ENCODE measurements around the gene HDAC4.

The HDAC4 gene

DNA sequence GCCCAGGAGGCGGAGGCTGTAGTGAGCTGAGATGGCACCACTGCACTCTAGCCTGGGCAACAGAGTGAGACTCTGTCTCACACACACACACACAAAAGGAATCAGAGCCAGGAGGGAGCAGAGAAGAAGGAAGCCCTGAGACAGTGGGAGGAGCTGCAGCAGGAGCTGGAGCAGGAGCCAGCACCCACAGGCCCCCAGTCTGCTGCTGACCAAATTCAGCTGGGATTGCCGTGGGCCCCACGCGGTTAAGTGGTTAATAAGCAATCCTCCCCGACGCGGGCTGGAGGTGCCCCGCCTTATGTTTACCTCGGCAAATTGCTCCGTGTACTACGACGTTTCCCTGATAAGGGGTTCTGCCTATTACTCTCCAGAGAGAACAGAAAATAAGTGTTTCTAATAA is 287.6 kb downstream of the HDAC4 start:
- TF ChIP-seq EZH2phosphoT487 (IDR thresholded peaks at IDR 0.05; ENCODE audit: borderline replicate concordance): no peak
- TF ChIP-seq, protein P1, sequence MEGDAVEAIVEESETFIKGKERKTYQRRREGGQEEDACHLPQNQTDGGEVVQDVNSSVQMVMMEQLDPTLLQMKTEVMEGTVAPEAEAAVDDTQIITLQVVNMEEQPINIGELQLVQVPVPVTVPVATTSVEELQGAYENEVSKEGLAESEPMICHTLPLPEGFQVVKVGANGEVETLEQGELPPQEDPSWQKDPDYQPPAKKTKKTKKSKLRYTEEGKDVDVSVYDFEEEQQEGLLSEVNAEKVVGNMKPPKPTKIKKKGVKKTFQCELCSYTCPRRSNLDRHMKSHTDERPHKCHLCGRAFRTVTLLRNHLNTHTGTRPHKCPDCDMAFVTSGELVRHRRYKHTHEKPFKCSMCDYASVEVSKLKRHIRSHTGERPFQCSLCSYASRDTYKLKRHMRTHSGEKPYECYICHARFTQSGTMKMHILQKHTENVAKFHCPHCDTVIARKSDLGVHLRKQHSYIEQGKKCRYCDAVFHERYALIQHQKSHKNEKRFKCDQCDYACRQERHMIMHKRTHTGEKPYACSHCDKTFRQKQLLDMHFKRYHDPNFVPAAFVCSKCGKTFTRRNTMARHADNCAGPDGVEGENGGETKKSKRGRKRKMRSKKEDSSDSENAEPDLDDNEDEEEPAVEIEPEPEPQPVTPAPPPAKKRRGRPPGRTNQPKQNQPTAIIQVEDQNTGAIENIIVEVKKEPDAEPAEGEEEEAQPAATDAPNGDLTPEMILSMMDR (conservative IDR thresholded peaks at IDR 0.05; ENCODE audit: low read length): no peak
- Histone ChIP-seq H3K79me2 (ENCODE audit: insufficient read depth, low read length) (no peaks in the 10 kb centered on the region), H3K36me3 (ENCODE audit: insufficient read depth, low read length) (no peaks in the 10 kb centered on the region), H3K9ac (ENCODE audit: low read depth, low read length, poor library complexity, severe bottlenecking) (no peak overlapping the region), H4K20me1 (ENCODE audit: insufficient read depth, low read length, poor library complexity, severe bottlenecking) (no peaks in the 10 kb centered on the region), H3K27me3 (ENCODE audit: insufficient read depth, low read length, poor library complexity, severe bottlenecking) (no peaks in the 10 kb centered on the region), H3K9me3 (ENCODE audit: insufficient read depth, low read depth, low read length) (no peaks in the 10 kb centered on the region), H3F3A (ENCODE audit: low read depth) (no peaks in the 10 kb centered on the region), H3K4me2 (ENCODE audit: low read depth, low read length, poor library complexity, severe bottlenecking) (no peak overlapping the region), H2AFZ (ENCODE audit: low read length) (no peak overlapping the region), H3K4me1 (ENCODE audit: insufficient read depth, low read length, poor library complexity, severe bottlenecking) (peaks cover 5% of the 10 kb centered on the region), H3K4me3 (ENCODE audit: low read length, poor library complexity, severe bottlenecking) (no peak overlapping the region), H3K9me2 (replicated peaks; ENCODE audit: low read depth, low read length) (no peaks in the 10 kb centered on the region)

DNA sequence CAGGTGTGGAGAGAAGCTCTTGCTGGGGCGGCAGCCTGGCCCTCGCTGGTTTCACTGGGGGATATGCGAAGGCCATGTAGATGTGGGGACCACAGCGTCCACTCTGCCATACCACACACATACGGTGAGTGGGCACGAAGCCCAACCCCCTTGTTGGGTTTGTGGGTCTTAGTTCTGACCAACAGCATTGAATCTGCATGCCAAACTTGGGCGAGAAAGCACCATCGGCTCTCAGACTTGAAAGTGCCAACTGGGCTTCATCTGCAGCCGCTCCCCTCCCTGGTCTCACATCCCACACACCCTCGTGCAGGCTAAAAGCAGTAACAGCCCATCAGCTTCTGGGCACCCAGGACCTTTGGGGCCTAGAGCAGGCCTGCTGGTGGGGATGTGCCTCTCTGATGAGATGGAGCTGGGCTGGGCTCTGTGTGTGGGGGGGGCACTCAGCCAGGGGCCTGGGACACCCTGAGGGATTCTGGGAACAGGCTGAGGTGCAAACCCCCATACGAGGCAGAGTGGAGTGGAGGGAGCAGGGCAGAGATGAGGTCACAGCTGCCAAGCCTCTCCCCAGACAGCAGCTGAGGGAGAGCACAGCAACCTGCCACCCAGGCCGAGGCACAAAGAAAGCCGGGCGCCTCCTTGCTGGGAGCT is 288.6 kb downstream of the HDAC4 start:
- Histone ChIP-seq H3F3A (ENCODE audit: low read depth) (no peaks in the 10 kb centered on the region), H2AFZ (ENCODE audit: low read length) (no peak overlapping the region), H3K4me3 (ENCODE audit: low read length, poor library complexity, severe bottlenecking) (no peak overlapping the region), H3K27me3 (ENCODE audit: insufficient read depth, low read length, poor library complexity, severe bottlenecking) (no peaks in the 10 kb centered on the region), H3K9ac (ENCODE audit: low read depth, low read length, poor library complexity, severe bottlenecking) (no peak overlapping the region), H3K79me2 (ENCODE audit: insufficient read depth, low read length) (no peaks in the 10 kb centered on the region), H3K36me3 (ENCODE audit: insufficient read depth, low read length) (no peaks in the 10 kb centered on the region), H3K4me1 (ENCODE audit: insufficient read depth, low read length, poor library complexity, severe bottlenecking) (peaks cover 5% of the 10 kb centered on the region), H4K20me1 (ENCODE audit: insufficient read depth, low read length, poor library complexity, severe bottlenecking) (no peaks in the 10 kb centered on the region), H3K9me3 (ENCODE audit: insufficient read depth, low read depth, low read length) (no peaks in the 10 kb centered on the region), H3K9me2 (replicated peaks; ENCODE audit: low read depth, low read length) (no peaks in the 10 kb centered on the region), H3K4me2 (ENCODE audit: low read depth, low read length, poor library complexity, severe bottlenecking) (no peak overlapping the region)
- no peak for TF ChIP-seq EZH2phosphoT487 (IDR thresholded peaks at IDR 0.05; ENCODE audit: borderline replicate concordance)
- TF ChIP-seq, protein P1 (conservative IDR thresholded peaks at IDR 0.05; ENCODE audit: low read length): no peak

DNA sequence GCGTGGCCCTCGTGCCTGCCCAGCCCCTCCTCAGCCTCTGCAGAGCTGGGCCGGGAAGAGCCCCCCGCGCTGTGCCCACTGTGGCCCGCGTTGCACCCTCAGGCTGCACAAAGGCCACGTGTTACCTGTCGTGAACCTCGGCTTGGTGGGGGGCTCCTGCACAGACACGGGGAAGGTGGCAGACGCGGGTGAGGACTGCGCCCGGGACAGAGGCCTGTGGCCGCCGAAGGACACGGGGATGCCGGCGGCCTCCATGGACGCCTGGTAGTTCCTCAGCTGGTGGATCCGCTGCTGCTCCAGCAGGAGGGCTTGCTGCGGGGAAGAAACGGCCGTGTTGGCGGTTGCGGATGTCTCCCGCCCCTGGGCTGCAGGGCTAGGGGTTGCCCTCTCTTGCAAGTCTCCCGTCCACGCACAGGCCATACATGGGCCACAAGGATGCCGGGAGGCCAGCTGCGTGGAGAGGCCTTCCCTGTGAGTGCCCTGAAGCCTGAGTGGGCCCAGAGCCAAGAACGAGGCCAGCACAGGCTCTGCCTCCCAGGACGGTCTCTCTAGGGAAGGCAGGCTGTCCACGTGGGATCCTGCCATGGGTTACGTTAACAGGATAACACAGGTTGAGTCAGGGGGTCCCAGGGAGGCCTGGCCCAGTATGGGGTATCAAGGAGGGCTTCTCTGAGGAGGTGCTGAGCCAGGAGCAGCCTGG is 289.3 kb downstream of the HDAC4 start:
- no peak overlapping the region for H3K9ac ChIP-seq (ENCODE audit: low read depth, low read length, poor library complexity, severe bottlenecking)
- no peaks in the 10 kb centered on the region for H3K36me3 ChIP-seq (ENCODE audit: insufficient read depth, low read length)
- no peaks in the 10 kb centered on the region for H3K27me3 ChIP-seq (ENCODE audit: insufficient read depth, low read length, poor library complexity, severe bottlenecking)
- H3K4me1 ChIP-seq (ENCODE audit: insufficient read depth, low read length, poor library complexity, severe bottlenecking): peaks cover 5% of the 10 kb centered on the region
- H3K79me2 ChIP-seq (ENCODE audit: insufficient read depth, low read length): no peaks in the 10 kb centered on the region
- H2AFZ ChIP-seq (ENCODE audit: low read length): no peak overlapping the region
- no peak overlapping the region for H3K4me2 ChIP-seq (ENCODE audit: low read depth, low read length, poor library complexity, severe bottlenecking)
- H4K20me1 ChIP-seq (ENCODE audit: insufficient read depth, low read length, poor library complexity, severe bottlenecking): no peaks in the 10 kb centered on the region
- H3K9me3 ChIP-seq (ENCODE audit: insufficient read depth, low read depth, low read length): no peaks in the 10 kb centered on the region
- H3K4me3 ChIP-seq (ENCODE audit: low read length, poor library complexity, severe bottlenecking): no peak overlapping the region
- TF ChIP-seq, protein P1 (conservative IDR thresholded peaks at IDR 0.05; ENCODE audit: low read length): no peak
- H3F3A ChIP-seq (ENCODE audit: low read depth): no peaks in the 10 kb centered on the region
- H3K9me2 ChIP-seq (replicated peaks; ENCODE audit: low read depth, low read length): no peaks in the 10 kb centered on the region

Data from Loucy (cell line).